SK-N-SH (cell line): ENCODE measurements around the gene FOXP1. TPM values are rescaled to one million over a fixed set of nuclear protein-coding genes. Genes with fewer than 3 reads are reported as not detected.

Experiments used
- CTCF ChIA-PET: fragments of 300-600, 350-600 bp; formaldehyde crosslinking; extraction: SDS; loops from one replicate; lab custom pipeline; 2021; lab: Yijun Ruan, JAX
- POLR2A ChIA-PET: fragments of 350-600 bp; sonication (Branson Sonifier 250); formaldehyde crosslinking; extraction: SDS; loops from one replicate; lab custom pipeline; 2020; ENCODE audit warnings: antibody characterized with exemption, inconsistent platforms; lab: Yijun Ruan, JAX
- DNase-seq: peaks from one replicate; pipeline ENCODE4 v3.0.0; 2012
- H2AFZ ChIP-seq: fragments of 200-600 bp; sonication (generic); 2 replicates; pipeline ENCODE4 v1.8.1; 2016; ENCODE audit warnings: antibody characterized with exemption, mild to moderate bottlenecking, low read depth
- H3F3A ChIP-seq: fragments of 200-600 bp; sonication (generic); replicated peaks from 2 replicates; pipeline ENCODE3; 2016; ENCODE audit warnings: antibody characterized with exemption, mild to moderate bottlenecking; ENCODE audit not compliant: insufficient read depth
- H3K27ac ChIP-seq, 2 experiments: fragments of 200-500 bp in 1 of 2; fragments of 200-600 bp in 1 of 2; sonication (Bioruptor generic) in 1 of 2; sonication (generic), shearing (Covaris generic) in 1 of 2; 2 replicates each; pipeline versions ENCODE4 v1.5.1 to v1.6.1; 2014 to 2016; ENCODE audit warnings: low read depth in 2 of 2, inconsistent platforms in 1 of 2, low read length in 1 of 2, mild to moderate bottlenecking in 1 of 2, mixed read lengths in 1 of 2
- H3K27me3 ChIP-seq: fragments of 200-600 bp; sonication (generic), shearing (Covaris generic); 2 replicates; pipeline ENCODE4 v1.6.1; 2016; ENCODE audit warnings: mixed run types; ENCODE audit not compliant: insufficient read depth
- H3K36me3 ChIP-seq, 2 experiments: fragments of 200-500 bp in 1 of 2; fragments of 200-600 bp in 1 of 2; sonication (Bioruptor generic) in 1 of 2; sonication (generic) in 1 of 2; replicated peaks in 1 of 2; 2 replicates each; pipeline versions ENCODE3 to v1.5.1; 2014 to 2016; ENCODE audit warnings: low read length in 1 of 2, mild to moderate bottlenecking in 1 of 2; ENCODE audit not compliant: insufficient read depth in 2 of 2, control insufficient read depth in 1 of 2
- H3K4me1 ChIP-seq, 2 experiments: fragments of 200-500 bp in 1 of 2; fragments of 200-600 bp in 1 of 2; sonication (Bioruptor generic) in 1 of 2; sonication (generic), shearing (Covaris generic) in 1 of 2; 2 replicates each; pipeline versions ENCODE4 v1.5.1 to v1.6.1; 2014 to 2016; ENCODE audit warnings: low read depth in 1 of 2, low read length in 1 of 2, mixed run types in 1 of 2; ENCODE audit not compliant: insufficient read depth in 2 of 2, control insufficient read depth in 1 of 2
- H3K4me2 ChIP-seq: fragments of 200-600 bp; sonication (generic), shearing (Covaris generic); 2 replicates; pipeline ENCODE4 v1.6.1; 2017; ENCODE audit warnings: mixed run types
- H3K4me3 ChIP-seq, 2 experiments: fragments of 200-500 bp in 1 of 2; fragments of 200-600 bp in 1 of 2; sonication (Bioruptor generic) in 1 of 2; sonication (generic), shearing (Covaris generic) in 1 of 2; 2 replicates each; pipeline versions ENCODE4 v1.5.1 to v1.8.1; 2014 to 2016; ENCODE audit warnings: low read depth in 2 of 2, inconsistent platforms in 1 of 2, low read length in 1 of 2, mild to moderate bottlenecking in 1 of 2, mixed read lengths in 1 of 2, moderate library complexity in 1 of 2
- H3K79me2 ChIP-seq: fragments of 200-600 bp; sonication (generic); 2 replicates; pipeline ENCODE4 v1.8.1; 2017; ENCODE audit warnings: mild to moderate bottlenecking; ENCODE audit not compliant: insufficient read depth
- H3K9ac ChIP-seq: fragments of 200-600 bp; sonication (generic); 2 replicates; pipeline ENCODE4 v1.6.1; 2017; ENCODE audit warnings: mixed run types
- H3K9me2 ChIP-seq: fragments of 200-600 bp; sonication (generic); 2 replicates; pipeline ENCODE4 v1.6.1; 2017; ENCODE audit warnings: mixed run types
- H3K9me3 ChIP-seq: fragments of 200-600 bp; sonication (generic); 2 replicates; pipeline ENCODE4 v1.6.1; 2017; ENCODE audit warnings: mixed run types, mild to moderate bottlenecking, moderate library complexity
- H4K20me1 ChIP-seq: fragments of 200-600 bp; sonication (generic); 2 replicates; pipeline ENCODE4 v1.6.1; 2017; ENCODE audit warnings: mild to moderate bottlenecking, mixed run types; ENCODE audit not compliant: insufficient read depth
- ELF1 ChIP-seq: IDR thresholded peaks from 2 replicates; pipeline ENCODE4 v1.4.0; 2012
- JUND ChIP-seq: IDR thresholded peaks from 2 replicates; pipeline ENCODE4 v1.4.0; 2012
- NRF1 ChIP-seq: IDR thresholded peaks from 2 replicates; pipeline ENCODE4 v1.6.1; 2012; ENCODE audit warnings: low read depth, mild to moderate bottlenecking, low read length
- RAD21 ChIP-seq: IDR thresholded peaks from 2 replicates; pipeline ENCODE4 v1.6.1; 2012; ENCODE audit warnings: mild to moderate bottlenecking, low read length
- SIN3A ChIP-seq: IDR thresholded peaks from 2 replicates; pipeline ENCODE4 v1.6.1; 2012; ENCODE audit warnings: low read depth, mild to moderate bottlenecking, low read length, moderate library complexity, borderline replicate concordance
- TAF1 ChIP-seq: IDR thresholded peaks from 2 replicates; pipeline ENCODE4 v1.6.1; 2012; ENCODE audit warnings: low read depth, mild to moderate bottlenecking, low read length, moderate library complexity, borderline replicate concordance
- TCF12 ChIP-seq: IDR thresholded peaks from 2 replicates; pipeline ENCODE4 v1.4.0; 2012
- WGBS: methylation state at CpG from one replicate; pipeline ENCODE4 v1.1.6; 2017; ENCODE audit warnings: low lambda C conversion rate; 5-methylcytosine and 5-hydroxymethylcytosine counted together
- polyA plus RNA-seq, 3 experiments: library from polyadenylated mRNA; depleted of rRNA; stranded (reverse); fragments of >200 nt; gene quantifications; 2 replicates each; pipeline ENCODE4 v1.2.3, GENCODE V29; 2012
- TF ChIP-seq, protein P1 (sequence below): IDR thresholded peaks from 2 replicates; pipeline ENCODE4; 2012
- TF ChIP-seq, protein P2 (sequence below): IDR thresholded peaks from 2 replicates; pipeline ENCODE4 v1.4.0; 2012; ENCODE audit warnings: low read depth, borderline replicate concordance

Gene FOXP1
- polyA plus RNA-seq, 1 of the 3 experiments (the other 2 are of a cell fraction), result 8.8 TPM

DNA sequence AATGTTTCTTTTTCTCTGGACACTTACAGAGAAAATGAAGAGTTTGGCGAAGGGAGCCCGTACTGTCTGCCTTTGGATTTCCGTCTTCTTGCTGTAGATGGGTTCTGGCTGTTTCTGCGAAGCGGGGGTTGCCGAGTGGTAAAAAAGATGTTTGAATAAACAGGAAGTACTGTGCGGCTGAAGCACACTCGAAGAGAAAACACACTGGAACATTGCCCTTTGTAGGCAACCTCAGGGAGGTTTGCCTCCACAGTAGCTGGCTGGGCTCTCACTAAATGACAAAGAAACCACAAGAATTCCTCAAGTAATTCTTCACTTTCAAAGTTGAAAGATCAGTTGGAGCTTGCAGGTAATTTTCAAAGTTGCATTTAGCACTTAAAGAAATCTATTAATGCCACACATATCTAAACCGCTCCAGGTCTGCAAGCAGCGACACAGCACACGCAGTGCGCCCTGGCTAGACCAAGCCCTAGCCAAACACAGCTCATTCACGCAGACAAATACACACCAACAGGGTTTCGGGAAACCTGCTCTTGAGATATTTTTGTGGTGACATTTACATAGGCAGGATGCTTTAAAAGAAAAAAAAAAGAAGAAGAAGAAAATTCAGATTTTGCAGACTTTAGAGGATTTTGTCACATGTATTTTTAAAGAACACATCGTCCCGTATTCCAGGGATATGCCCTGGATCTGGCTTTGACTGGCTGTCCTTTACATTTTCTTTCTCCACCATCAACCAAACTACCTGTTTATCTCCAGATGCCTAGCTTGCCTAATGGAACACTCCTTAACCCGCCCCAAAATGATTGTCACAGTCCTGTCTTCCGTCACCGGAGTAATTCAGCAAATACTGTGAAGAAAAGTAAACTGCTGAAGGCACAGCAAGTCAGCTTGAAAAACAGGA lies 452.8 kb downstream of the FOXP1 start:
- H3K4me1 ChIP-seq, result peaks cover 0 to 12% of the 10 kb centered on the region in 2 experiments; a peak in 3 of 4 replicates
- peak overlapping the region; percentile 44; the same call in 1 of the 2 replicates for H2AFZ ChIP-seq
- H3K79me2 ChIP-seq, result peaks cover 32% of the 10 kb centered on the region
- TF ChIP-seq JUND (no peak), ELF1 (peak; percentile 43; the same call in 1 of the 2 replicates), TCF12 (peak; percentile 27; the same call in 1 of the 2 replicates), SIN3A (no peak), TAF1 (0 out of 2 replicates have a peak, but pooled peaks have one; percentile 25)
- TF ChIP-seq, protein P1, sequence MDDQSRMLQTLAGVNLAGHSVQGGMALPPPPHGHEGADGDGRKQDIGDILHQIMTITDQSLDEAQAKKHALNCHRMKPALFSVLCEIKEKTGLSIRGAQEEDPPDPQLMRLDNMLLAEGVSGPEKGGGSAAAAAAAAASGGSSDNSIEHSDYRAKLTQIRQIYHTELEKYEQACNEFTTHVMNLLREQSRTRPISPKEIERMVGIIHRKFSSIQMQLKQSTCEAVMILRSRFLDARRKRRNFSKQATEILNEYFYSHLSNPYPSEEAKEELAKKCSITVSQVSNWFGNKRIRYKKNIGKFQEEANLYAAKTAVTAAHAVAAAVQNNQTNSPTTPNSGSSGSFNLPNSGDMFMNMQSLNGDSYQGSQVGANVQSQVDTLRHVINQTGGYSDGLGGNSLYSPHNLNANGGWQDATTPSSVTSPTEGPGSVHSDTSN, result peak; percentile 27; the same call in 1 of the 2 replicates
- H4K20me1 ChIP-seq, result no peaks in the 10 kb centered on the region
- POLR2A ChIA-PET, result no interaction called here
- no peak for DNase-seq
- peaks cover 7% of the 10 kb centered on the region for H3F3A ChIP-seq
- no peaks in the 10 kb centered on the region for H3K9me2 ChIP-seq
- no peaks in the 10 kb centered on the region for H3K9me3 ChIP-seq
- peaks cover 0 to 7% of the 10 kb centered on the region in 2 experiments for H3K36me3 ChIP-seq
- CTCF ChIA-PET, result interaction anchor here (1.9 kb wide), 1 partner anchor 12 kb away, joined by 5 read pairs; no protein-coding TSS in a partner anchor
- H3K4me3 ChIP-seq, result peak overlapping the region; percentile 42 to 57
- H3K27me3 ChIP-seq, result no peaks in the 10 kb centered on the region
- peak overlapping the region; percentile 79 for H3K4me2 ChIP-seq
- WGBS, result 73% methylated on average over 19 of the region's 19 CpGs
- peak overlapping the region; percentile 62 to 88 for H3K27ac ChIP-seq
- H3K9ac ChIP-seq, result peak overlapping the region; percentile 78

DNA sequence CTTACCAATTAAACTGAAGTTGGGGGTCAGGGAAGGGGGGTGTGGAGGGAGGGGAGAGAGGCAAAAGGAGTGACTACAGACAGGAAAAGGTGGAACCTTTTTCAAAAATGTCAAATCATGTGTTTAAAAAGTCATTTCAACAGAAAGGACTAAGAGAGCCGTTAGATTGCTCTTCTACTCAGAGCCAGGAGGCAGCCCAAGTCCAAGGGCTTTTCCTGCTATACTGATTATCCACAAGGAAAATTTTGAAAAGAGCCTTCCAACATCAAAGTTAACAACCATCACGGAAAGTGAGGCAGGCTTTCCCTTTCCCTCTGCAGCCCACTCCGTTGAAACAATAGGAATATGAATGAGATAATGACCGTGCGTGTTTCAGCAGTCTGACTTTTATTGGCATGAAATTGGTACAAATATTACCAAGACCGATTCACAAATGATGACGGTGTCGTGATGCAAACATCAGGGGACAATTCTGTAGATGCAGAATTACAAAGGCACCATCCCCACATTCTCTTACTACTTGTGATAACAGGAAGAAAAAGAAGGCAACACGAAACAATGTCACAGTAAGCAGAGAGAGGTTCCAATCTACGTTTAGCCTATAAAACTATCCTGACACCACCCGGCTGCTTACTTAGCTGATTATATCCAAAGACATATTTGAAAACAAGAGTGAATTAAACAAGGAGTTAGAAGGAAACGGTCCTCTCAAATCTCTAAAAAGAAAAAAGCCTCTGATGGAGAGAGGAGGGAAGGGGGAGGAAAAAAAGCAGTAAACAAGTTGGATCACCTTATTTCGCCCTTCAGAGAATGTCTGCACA lies 453.7 kb downstream of the FOXP1 start:
- POLR2A ChIA-PET, result no interaction called here
- CTCF ChIA-PET, result no interaction called here
- H4K20me1 ChIP-seq, result no peaks in the 10 kb centered on the region
- peak overlapping the region; percentile 79 for H3K4me2 ChIP-seq
- no peak for TF ChIP-seq NRF1
- TF ChIP-seq, protein P2, sequence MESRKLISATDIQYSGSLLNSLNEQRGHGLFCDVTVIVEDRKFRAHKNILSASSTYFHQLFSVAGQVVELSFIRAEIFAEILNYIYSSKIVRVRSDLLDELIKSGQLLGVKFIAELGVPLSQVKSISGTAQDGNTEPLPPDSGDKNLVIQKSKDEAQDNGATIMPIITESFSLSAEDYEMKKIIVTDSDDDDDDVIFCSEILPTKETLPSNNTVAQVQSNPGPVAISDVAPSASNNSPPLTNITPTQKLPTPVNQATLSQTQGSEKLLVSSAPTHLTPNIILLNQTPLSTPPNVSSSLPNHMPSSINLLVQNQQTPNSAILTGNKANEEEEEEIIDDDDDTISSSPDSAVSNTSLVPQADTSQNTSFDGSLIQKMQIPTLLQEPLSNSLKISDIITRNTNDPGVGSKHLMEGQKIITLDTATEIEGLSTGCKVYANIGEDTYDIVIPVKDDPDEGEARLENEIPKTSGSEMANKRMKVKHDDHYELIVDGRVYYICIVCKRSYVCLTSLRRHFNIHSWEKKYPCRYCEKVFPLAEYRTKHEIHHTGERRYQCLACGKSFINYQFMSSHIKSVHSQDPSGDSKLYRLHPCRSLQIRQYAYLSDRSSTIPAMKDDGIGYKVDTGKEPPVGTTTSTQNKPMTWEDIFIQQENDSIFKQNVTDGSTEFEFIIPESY, result no peak
- TF ChIP-seq RAD21, result no peak
- H3K79me2 ChIP-seq, result peaks cover 41% of the 10 kb centered on the region
- H3K4me3 ChIP-seq, result peak overlapping the region; percentile 42 to 57
- no peaks in the 10 kb centered on the region for H3K9me2 ChIP-seq
- 42% methylated on average over 13 of the region's 13 CpGs for WGBS
- no peaks in the 10 kb centered on the region for H3K27me3 ChIP-seq
- peak overlapping the region; percentile 62 to 88 for H3K27ac ChIP-seq
- H3K36me3 ChIP-seq, result peaks cover 0 to 7% of the 10 kb centered on the region in 2 experiments
- H3K9ac ChIP-seq, result peak overlapping the region; percentile 78
- peaks cover 0 to 12% of the 10 kb centered on the region in 2 experiments; a peak in 3 of 4 replicates for H3K4me1 ChIP-seq
- no peaks in the 10 kb centered on the region for H3K9me3 ChIP-seq
- H2AFZ ChIP-seq, result peak overlapping the region; percentile 44; the same call in 1 of the 2 replicates
- no peak for DNase-seq
- peaks cover 7% of the 10 kb centered on the region for H3F3A ChIP-seq
